IMR-90 (cell line): Measurements from ENCODE around the gene PGBD5.

ENCODE experiments used
- BHLHE40 ChIP-seq: fragments of 150-350 bp; IDR thresholded peaks from 2 replicates; pipeline ENCODE4 v1.6.1; 2016; ENCODE audit warnings: mild to moderate bottlenecking, low read depth, low read length
- CEBPB ChIP-seq: IDR thresholded peaks from 2 replicates; pipeline ENCODE4 v1.6.1; 2012; ENCODE audit warnings: low read depth, low read length, improper control_type of control experiment
- FOS ChIP-seq: fragments of 150-350 bp; IDR thresholded peaks from 2 replicates; pipeline ENCODE4 v1.6.1; 2016; ENCODE audit warnings: low read depth, low read length
- POLR2A ChIP-seq: IDR thresholded peaks from 2 replicates; pipeline ENCODE4 v1.6.1; 2012; ENCODE audit warnings: mild to moderate bottlenecking, low read depth, low read length
- RAD21 ChIP-seq: IDR thresholded peaks from 2 replicates; pipeline ENCODE4 v1.6.1; 2012; ENCODE audit warnings: low read length, improper control_type of control experiment
- RCOR1 ChIP-seq: IDR thresholded peaks from 2 replicates; pipeline ENCODE4 v1.6.1; 2012; ENCODE audit warnings: mild to moderate bottlenecking, low read length, improper control_type of control experiment; ENCODE audit not compliant: insufficient replicate concordance
- RFX5 ChIP-seq: IDR thresholded peaks from 2 replicates; pipeline ENCODE4 v1.8.0; 2012; ENCODE audit warnings: low read depth, mild to moderate bottlenecking, low read length, moderate library complexity
- SMC3 ChIP-seq: fragments of 150-350 bp; IDR thresholded peaks from 2 replicates; pipeline ENCODE4 v1.6.1; 2016; ENCODE audit warnings: low read depth, mild to moderate bottlenecking, antibody characterized with exemption, low read length, moderate library complexity
- TF ChIP-seq, protein P1 (sequence below): conservative IDR thresholded peaks from 2 replicates; pipeline ENCODE4 v1.5.1; 2012; ENCODE audit warnings: mild to moderate bottlenecking, low read depth, low read length, improper control_type of control experiment
- TF ChIP-seq, protein P2 (sequence below): fragments of 150-350 bp; IDR thresholded peaks from 2 replicates; pipeline ENCODE4 v1.6.1; 2016; ENCODE audit warnings: low read depth, mild to moderate bottlenecking, low read length, moderate library complexity, borderline replicate concordance

DNA sequence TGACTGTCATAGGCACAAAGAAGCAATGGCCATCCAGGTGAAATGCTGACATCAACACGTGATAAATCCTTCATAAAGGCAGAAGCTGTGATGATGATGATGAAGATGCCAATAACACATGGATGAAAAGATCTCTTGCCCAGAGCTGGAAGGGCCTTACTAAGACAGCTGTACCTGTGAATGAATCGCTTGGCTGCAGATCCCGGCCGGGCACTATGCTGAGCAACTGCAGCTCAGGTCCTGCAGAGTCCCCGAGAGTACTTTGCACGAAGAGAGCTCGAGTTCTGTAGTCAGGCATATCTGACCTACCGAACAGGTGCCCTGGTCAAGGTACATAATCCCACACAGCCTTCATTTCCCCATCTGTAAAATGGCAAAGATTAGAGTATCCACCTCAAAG lies 48.8 kb downstream of the PGBD5 start:
- TF ChIP-seq, protein P1, sequence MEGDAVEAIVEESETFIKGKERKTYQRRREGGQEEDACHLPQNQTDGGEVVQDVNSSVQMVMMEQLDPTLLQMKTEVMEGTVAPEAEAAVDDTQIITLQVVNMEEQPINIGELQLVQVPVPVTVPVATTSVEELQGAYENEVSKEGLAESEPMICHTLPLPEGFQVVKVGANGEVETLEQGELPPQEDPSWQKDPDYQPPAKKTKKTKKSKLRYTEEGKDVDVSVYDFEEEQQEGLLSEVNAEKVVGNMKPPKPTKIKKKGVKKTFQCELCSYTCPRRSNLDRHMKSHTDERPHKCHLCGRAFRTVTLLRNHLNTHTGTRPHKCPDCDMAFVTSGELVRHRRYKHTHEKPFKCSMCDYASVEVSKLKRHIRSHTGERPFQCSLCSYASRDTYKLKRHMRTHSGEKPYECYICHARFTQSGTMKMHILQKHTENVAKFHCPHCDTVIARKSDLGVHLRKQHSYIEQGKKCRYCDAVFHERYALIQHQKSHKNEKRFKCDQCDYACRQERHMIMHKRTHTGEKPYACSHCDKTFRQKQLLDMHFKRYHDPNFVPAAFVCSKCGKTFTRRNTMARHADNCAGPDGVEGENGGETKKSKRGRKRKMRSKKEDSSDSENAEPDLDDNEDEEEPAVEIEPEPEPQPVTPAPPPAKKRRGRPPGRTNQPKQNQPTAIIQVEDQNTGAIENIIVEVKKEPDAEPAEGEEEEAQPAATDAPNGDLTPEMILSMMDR = no peak
- no peak for TF ChIP-seq FOS
- no peak for TF ChIP-seq POLR2A
- no peak for TF ChIP-seq BHLHE40
- no peak for TF ChIP-seq SMC3
- no peak for TF ChIP-seq RFX5
- no peak for TF ChIP-seq CEBPB
- TF ChIP-seq RAD21 = no peak
- TF ChIP-seq RCOR1 = no peak
- TF ChIP-seq, protein P2, sequence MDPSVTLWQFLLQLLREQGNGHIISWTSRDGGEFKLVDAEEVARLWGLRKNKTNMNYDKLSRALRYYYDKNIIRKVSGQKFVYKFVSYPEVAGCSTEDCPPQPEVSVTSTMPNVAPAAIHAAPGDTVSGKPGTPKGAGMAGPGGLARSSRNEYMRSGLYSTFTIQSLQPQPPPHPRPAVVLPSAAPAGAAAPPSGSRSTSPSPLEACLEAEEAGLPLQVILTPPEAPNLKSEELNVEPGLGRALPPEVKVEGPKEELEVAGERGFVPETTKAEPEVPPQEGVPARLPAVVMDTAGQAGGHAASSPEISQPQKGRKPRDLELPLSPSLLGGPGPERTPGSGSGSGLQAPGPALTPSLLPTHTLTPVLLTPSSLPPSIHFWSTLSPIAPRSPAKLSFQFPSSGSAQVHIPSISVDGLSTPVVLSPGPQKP = no peak
